ENCODE data around the gene GSTT4. TPM values are rescaled to one million over a fixed set of nuclear protein-coding genes. Genes with fewer than 3 reads are reported as not detected.

The GSTT4 gene
- total and polyA plus RNA-seq, 2 of the 13 experiments (the other 11 are each of a cell fraction or from before 2014, with no cell fraction given), result 0.59 to 0.62 TPM

GRCh38 chr22:24008381-24009226, 3.4 kb upstream of the GSTT4 start (continued):
- TF ChIP-seq ZNF576 (CRISPR knock-in tag; IDR thresholded peaks at IDR 0.05) (no peak), SRF (IDR thresholded peaks at IDR 0.05; ENCODE audit: low read depth, low read length) (no peak), NRL (CRISPR knock-in tag; IDR thresholded peaks at IDR 0.05; ENCODE audit: borderline replicate concordance) (no peak), JDP2 (CRISPR knock-in tag; IDR thresholded peaks at IDR 0.05; ENCODE audit: borderline replicate concordance) (no peak), ZNF556 (CRISPR knock-in tag; IDR thresholded peaks at IDR 0.05; ENCODE audit: borderline replicate concordance) (no peak), HINFP (CRISPR knock-in tag; IDR thresholded peaks at IDR 0.05; ENCODE audit: low read depth) (no peak), PHF8 (CRISPR knock-in tag; IDR thresholded peaks at IDR 0.05) (no peak), ZNF136 (CRISPR knock-in tag; IDR thresholded peaks at IDR 0.05; ENCODE audit: low read depth) (no peak), ZBTB25 (CRISPR knock-in tag; IDR thresholded peaks at IDR 0.05) (no peak), MBD4 (IDR thresholded peaks at IDR 0.05; ENCODE audit: borderline replicate concordance, low read length) (no peak), ZNF143 (CRISPR knock-in tag; IDR thresholded peaks at IDR 0.05) (no peak), CTCF (CRISPR knock-in tag; IDR thresholded peaks at IDR 0.05) (no peak), ZNF564 (CRISPR knock-in tag; IDR thresholded peaks at IDR 0.05) (peak; percentile 24; the same call in 1 of the 2 replicates), DDIT3 (CRISPR knock-in tag; IDR thresholded peaks at IDR 0.05) (no peak), ZNF775 (CRISPR knock-in tag; IDR thresholded peaks at IDR 0.05; ENCODE audit: borderline replicate concordance) (no peak), SALL1 (CRISPR knock-in tag; IDR thresholded peaks at IDR 0.05) (no peak), NR2F1 (CRISPR knock-in tag; IDR thresholded peaks at IDR 0.05) (0 out of 4 replicates have a peak, but pooled peaks of 1 of the 2 experiments have one; percentile 6), ETV5 (CRISPR knock-in tag; IDR thresholded peaks at IDR 0.05; ENCODE audit: borderline replicate concordance) (no peak), ZNF275 (CRISPR knock-in tag; IDR thresholded peaks at IDR 0.05; ENCODE audit: borderline replicate concordance) (no peak), CHD2 (IDR thresholded peaks at IDR 0.05; ENCODE audit: low read depth, low read length) (no peak), MEIS2 (CRISPR knock-in tag; IDR thresholded peaks at IDR 0.05) (no peak), ZNF616 (CRISPR knock-in tag; IDR thresholded peaks at IDR 0.05; ENCODE audit: low read depth) (no peak), TRIM24 (CRISPR knock-in tag; IDR thresholded peaks at IDR 0.05) (no peak)

All from HepG2 (cell line).